HG03097 (cell line): ENCODE results near the gene ANAPC4.
"Not testable (repeated sequence)": the region's sequence is repeated elsewhere in the genome, so short reads cannot be mapped to it uniquely, and the experiment has no call there.

Source experiments
- ATAC-seq: cut with Tn5 transposase; IDR thresholded peaks from one replicate; pipeline ENCODE4 v1.9.1; 2021; ENCODE audit not compliant: unreplicated experiment, low FRiP score

ANAPC4 gene, protein sequence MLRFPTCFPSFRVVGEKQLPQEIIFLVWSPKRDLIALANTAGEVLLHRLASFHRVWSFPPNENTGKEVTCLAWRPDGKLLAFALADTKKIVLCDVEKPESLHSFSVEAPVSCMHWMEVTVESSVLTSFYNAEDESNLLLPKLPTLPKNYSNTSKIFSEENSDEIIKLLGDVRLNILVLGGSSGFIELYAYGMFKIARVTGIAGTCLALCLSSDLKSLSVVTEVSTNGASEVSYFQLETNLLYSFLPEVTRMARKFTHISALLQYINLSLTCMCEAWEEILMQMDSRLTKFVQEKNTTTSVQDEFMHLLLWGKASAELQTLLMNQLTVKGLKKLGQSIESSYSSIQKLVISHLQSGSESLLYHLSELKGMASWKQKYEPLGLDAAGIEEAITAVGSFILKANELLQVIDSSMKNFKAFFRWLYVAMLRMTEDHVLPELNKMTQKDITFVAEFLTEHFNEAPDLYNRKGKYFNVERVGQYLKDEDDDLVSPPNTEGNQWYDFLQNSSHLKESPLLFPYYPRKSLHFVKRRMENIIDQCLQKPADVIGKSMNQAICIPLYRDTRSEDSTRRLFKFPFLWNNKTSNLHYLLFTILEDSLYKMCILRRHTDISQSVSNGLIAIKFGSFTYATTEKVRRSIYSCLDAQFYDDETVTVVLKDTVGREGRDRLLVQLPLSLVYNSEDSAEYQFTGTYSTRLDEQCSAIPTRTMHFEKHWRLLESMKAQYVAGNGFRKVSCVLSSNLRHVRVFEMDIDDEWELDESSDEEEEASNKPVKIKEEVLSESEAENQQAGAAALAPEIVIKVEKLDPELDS

DNA sequence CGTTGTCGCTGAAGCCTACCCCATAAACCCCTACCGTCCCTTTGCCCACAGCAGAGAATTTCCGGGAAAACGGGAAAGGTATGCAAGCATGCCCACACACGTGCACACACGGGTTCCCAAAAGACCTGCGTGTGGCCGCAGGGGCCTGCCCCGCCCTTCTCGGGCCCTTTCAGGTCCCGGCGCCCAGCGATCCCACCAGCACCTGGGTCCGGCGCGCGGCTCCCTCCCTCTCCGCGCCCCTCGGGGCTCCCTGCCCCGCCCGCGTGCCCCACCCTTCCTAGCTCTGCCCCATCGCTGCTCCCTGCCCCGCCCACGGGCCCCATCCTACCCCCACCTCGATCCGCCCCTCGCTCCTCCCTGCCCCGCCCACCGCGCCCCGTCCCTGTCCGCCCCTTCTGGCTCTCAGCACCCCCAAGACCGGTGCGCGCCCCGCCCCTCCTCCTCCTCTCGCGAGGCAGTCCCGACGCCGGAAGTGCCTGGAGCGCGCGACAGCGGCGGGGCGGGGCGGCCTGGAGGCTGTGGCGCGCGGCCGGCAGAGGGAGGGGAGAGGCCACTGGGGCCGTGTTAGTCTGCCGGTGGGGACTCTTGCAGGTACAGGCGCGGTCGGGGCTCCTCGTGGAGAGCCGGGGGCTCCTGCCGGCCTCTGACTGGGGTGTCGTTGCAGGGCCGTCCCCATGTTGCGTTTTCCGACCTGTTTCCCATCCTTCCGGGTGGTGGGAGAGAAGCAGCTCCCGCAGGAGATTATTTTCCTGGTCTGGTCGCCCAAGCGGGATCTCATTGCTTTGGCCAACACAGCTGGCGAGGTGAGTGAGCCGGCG is at the start of gene ANAPC4:
Gene ANAPC4 (plus strand): TSS at position 510 of the 818 bp plus-strand sequence. CDS start 165 bp downstream, at position 675.
- ATAC-seq: peak; percentile 96

DNA sequence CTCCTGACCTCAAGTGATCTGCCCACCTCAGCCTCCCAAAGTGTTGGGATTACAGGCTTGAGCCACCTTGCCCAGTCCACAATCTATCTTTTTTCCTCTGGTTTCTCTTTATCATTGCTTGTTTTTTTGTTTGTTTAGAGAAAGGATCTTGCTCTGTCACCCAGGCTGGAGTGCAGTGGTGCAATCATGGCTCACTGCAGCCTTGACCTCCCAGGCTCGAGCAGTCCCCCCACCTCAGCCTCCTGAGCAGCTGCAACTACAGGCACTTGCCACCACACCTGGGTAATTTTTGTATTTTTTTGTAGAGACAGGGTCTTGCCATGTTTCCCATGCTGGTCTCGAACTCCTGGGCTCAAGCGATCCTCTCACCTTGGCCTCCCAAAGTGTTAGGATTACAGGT is 48.6 kb upstream of the ANAPC4 start:
- not testable (repeated sequence) for ATAC-seq

DNA sequence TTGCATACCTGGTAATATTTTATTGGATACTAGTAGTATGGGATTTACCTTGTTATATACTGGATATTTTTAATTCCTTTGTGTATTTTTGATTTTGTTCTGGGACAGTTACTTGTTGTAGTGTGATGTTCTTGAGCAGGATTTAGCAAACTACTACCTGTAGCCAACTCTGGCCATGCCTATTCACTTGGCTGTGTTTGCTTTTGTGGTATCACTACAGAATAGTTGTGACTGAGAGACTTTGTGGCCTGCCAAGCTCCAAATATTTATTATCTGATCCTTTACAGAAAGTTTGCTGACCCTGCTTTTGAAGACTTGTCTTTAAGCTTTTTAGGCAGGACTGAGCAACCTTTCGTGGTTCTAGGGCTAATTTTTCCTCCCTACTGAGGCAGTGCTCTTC is 46.7 kb upstream of the ANAPC4 start:
- no peak for ATAC-seq

DNA sequence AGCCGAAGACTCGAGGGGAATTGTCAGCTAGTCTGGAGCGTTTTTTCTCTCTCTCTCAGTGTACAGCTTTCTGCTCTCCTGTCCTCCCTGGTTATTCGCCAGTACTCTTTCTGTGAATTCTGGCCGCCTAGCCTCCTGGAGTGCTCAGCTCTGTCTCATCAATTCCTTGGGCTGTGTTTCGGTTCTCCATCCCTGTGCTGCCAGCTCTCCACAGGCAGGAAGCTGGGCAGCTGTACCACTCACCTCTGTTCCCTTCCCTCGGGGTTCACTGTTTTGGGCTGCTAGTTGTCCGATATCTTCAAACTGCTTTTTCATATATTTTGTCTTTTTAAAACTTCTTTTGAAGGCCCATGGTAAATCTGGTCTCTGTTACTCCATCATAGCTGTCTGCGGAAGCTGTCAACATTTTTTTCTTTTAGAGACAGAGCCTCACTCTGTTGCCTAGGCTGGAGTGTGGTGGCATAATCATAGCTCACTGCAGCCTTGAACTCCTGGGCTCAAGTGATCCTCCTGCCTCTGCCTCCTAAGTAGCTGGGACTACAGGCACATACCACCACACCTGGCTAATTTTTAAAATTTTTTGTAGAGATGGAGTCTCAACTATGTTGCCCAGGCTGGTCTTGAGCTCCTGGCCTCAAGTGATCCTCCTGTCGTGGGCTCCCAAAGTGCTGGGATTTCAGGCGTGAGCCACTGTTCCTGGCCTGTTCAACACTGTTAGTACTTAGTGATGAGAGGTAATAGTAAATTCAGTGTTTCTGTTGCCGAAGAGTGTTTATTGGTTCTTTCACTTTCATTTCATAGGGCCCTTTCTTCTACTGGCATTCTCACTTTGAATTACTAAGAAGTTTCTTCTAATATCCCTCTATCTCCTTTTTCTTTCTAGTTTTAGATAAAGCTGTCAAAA is 45.9 kb upstream of the ANAPC4 start:
- ATAC-seq: peak; percentile 49

DNA sequence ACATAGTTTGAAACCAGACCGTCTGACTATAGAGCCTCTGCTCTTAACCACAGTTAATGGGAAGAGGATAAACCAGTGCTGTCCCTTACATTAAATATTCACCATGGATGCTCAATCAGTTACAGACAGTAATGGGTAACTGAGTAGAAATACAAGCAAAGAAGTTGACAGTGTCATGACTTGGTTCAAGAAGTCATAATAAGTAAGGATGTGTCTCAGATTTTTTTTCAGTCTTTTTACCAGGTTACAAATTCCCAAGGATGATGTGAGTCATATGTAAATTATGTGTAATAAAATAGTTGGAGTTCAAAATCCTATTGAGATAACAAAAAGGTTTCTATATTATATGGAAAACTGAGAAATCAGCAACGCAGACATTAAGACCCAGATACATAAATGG is 33.4 kb upstream of the ANAPC4 start:
- ATAC-seq: no peak

DNA sequence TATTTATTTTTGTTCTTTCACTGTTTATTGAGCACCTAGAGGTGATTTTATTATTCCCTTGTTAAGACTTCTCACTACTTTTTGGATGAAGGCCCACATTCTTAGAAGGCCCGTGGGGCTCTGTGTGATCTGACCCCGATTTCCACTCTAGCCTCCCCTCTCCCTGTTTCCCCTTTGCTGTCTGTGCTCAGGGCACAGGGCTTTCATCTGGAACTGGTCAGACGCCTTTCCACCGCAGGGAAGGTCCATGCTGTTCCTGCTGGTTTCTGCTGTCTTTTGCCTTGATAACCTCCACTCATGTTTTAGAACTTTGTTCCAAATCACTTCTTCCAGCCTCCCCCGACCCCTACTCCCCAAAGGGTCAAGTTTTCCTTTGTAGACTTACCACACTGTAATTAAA is 31.3 kb upstream of the ANAPC4 start:
- no peak for ATAC-seq

DNA sequence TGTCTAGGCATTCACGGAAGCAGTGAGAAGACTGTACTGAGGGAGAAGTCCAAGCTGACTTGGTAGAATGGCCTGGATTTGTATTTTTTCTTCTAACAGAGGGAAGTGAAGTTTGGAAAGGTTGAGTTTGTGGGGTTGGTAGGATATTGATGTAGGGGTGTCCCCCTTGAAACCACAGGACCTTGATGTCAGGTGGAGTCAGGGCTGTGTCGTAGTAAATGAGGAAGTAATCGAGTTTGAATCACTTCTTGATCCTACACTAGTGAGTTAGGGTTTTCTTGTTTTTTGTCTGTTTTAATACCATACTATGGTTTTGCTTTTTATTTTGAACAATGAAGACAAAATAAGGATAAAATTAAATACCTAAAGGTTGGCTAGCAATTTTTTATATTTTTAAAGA is 30.1 kb upstream of the ANAPC4 start:
- peak; percentile 61 for ATAC-seq

DNA sequence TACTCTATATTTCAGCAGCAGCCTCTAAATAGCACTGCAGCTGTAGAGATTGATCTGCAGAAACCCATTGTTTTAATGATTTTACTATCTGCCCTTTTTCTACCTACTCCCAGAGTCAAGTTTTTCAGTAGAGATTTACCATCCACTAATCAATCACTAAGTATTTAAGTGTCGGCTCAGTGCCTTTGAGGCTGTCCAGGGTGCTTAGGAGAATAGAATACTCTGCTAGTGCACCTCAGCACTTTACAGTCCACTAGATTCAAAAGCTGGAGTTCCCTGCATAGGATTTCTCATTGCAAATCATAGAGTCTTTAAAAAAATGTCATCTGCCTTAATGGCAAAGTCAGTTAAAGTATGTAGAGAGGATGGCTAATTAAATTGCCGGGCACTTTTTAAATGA is 29.6 kb upstream of the ANAPC4 start:
- no peak for ATAC-seq

DNA sequence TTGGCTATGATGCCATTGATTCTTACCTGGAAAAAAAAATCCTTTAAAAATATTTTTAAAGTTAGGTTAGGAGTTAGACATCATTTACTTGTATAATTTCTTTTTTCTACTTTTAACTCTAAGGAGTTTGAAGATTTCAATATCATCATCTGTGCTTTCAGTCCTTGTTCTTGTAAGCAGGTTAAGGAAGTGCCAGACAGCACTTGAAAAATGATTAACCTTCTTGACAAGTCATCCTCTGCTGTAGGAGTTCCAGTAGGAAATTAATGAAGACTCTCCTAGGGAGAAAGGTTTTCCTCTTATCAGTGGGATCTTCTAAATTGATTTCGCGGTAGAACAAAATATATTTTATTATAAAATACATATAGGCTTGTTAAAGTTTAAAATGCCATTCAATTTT is 29.1 kb upstream of the ANAPC4 start:
- no peak for ATAC-seq

DNA sequence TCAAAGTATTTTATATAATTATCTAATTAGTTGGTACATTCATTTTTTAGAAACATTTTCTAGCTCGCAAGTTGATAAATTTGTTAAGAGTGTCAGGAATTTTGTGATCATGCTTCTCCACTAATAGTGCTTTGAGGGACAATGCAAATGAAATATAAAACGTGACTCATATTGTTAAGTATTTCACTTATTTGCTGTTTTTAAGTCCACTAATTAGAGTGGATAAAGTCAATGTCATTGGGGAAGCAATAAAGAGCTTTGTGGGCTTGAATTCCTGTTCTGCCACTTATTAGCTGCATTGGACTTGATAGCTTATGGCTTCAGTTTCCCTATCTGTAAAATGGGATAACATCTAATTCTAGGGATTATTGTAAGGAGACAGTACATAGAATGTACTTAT is 26.5 kb upstream of the ANAPC4 start:
- ATAC-seq: no peak

DNA sequence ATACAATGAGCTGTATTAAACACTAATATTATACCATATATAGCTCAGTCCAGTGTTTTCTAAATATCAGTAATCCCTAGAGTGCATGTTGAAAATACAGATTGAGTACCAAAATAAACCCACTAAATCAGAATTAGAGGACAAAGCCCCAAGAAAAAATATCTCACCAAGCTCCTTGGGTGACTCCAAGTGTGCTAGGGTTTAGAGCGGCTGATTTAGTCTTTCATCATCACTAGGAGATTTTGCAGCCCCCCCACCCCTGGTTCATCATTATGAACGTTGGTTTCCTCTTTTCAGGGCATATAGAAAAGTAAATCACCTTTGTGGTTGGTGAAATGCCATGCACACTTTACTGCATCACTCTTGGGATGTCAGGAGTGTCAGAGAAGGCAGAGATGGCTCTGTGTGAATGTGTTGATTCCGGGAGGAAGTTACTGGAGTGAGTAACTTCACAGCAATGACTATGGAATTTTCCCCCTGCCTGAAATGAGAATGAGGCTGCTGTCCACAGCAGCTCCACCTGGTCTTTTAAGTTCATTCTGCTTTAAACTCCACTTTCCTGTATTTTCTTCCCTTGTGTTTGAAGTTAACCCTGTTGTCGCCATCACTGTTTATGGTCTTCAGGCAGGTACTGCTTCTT is 25.2 kb upstream of the ANAPC4 start:
- no peak for ATAC-seq

DNA sequence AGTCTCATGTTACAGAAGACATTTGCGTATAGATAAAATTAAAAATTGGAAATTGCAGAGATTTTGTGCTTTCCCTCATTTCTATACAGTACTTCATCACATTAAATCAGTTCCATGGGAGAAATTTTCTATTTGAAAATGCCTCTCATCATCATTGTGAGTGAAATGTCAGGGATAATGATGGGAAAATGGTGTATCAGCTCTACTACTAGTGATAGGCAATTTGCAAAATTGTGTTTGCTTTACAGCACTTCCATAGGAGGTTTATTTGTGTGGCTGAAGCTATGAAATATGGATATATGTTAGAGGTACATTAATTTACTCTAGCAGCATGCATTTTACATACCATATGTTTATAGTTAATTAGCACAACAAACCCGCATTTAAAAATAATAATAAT is 21.0 kb upstream of the ANAPC4 start:
- no peak for ATAC-seq

DNA sequence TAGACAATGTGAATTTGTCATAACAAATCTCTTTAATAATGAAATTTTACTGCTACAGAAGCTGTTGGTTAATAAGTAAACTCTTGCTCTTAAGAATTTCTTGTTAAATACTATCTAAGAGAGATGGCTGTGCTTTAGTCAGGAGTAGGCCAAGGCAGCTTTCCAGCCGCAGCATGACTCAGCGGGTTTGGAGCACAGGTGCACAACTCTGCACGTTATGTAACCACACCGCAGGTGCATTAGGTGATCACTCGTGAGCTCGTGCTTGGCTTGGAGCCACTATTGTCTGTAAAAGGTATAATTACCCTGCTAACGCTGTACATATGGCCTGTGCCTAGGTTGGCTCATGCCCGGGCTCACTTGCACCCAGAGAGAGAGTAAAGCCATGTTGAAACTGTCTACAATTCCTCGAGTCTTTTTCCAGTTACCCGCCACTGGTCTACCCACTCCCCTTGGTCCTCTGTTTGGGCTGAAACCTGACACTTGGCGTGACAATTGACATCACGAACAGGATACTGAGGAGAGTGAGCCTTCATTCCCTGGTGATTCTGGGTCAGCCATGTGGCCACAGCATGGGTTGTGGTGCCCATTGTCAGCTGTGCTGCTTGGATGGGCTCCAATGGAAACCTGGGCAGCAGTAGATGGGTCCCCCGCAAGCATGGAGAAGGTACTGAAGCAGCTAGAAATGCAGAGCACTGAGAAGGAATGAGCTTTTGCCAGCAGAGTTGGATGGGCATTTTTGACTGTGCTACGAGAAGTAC is 18.4 kb upstream of the ANAPC4 start:
- no peak for ATAC-seq

DNA sequence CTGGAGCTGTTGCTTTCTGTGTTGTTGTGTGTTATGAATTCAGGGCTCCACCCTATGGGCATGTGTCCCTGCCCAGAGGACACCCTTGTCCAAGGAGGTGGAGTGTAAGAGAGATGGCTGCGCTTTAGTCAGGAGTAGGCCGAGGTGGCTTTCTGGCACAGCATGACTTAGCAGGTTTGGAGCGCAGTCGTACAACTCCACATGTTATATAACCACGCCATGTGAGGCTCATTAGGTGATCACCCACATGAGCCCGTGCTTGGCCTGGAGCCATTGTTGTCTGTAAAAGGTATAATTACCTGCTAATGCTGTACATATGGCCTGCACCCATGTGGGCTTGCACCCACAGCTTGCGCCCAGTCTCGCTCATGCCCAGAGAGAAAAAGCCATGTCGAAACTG is 15.8 kb upstream of the ANAPC4 start:
- no peak for ATAC-seq

DNA sequence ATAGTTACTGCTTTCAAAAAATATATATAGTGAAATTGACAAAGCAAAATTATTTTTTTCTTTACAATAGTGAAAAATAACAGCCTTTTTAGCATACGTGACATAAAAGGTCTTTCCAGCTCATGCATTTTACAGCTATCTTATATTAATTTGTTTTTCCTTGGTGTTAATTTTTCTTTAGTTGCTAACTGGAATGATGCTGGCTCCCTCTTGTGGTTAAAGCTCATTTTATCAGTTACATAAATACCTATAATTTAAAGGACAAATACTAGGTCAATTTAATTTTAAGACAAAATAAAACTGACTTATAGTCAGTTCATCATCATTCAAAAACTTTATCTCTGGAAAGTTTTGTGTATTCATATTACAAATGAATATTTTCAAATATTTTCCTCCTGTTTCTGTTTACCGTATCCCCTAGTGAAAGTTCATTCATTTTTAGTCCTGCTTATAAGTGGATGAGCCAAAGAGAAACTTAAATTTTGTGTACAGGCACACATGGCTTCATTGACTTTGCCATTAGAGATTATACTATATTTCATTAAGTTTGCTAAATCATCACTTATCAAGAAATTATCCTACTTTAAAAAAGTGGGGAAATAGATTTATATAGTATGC is 9.9 kb upstream of the ANAPC4 start:
- no peak for ATAC-seq

DNA sequence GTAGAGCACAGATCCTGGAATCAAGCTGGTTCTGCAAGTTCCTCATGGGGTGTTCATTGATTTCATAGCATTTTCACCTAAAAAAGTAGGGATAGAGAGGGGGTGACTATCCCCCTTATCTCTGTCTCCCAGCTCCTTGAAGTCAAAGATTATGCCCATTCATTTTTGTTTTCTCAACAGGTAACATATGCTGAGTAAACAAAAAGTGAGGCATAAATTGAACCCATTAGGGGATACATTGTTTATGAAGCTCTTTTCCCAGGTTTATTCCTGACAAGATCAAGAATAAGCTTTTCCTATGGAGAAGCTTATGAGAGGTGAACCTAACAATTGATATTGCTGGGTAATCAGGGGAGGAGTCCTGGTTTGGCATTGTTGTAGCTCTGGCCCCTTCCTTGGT is 9.2 kb upstream of the ANAPC4 start:
- ATAC-seq: no peak

DNA sequence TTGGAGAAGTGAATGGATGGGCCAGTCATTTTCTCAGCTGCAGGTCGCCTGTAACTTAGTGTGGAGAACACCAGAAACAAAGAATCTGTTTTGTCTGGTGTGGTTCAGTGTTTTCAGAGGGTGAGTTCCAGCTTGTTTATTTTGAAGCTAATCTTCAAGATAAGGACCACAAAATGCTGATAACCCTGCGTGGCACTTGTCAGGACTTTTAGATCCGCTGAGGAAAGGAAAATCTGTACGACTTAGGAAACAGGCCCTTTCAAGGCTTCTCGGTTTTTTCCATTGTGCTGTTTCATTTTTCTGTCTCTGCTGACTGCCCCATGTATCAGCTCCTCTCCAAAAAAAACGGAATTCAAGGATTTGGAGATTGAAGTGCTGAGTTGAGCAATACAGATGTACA is 8.7 kb upstream of the ANAPC4 start:
- ATAC-seq: no peak

DNA sequence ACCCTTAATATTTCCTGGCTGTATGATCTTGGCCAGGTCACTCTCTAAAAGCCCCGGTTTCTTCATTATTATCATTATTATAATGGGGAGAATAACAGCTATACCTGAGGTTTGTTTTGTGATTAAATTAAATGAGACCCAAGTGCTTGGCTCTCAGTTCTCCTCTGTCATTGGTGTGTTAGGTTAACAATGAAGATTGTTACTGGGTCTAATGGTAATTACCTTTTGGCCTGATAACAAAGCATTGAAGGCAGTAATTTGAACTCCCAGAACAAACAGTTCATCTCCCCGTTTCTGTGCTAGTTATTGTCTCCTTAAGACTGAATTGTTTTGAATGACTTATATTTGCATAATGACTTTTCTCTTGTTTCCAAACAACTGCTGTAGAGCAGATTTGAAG is 6.8 kb upstream of the ANAPC4 start:
- ATAC-seq: no peak
